Measurements from ENCODE around the gene MAP2. TPM values are rescaled to one million over a fixed set of nuclear protein-coding genes. Genes with fewer than 3 reads are reported as not detected.
A peak's percentile ranks its signal among the peaks of the same experiment; 100 is the strongest.

MAP2 gene, protein sequence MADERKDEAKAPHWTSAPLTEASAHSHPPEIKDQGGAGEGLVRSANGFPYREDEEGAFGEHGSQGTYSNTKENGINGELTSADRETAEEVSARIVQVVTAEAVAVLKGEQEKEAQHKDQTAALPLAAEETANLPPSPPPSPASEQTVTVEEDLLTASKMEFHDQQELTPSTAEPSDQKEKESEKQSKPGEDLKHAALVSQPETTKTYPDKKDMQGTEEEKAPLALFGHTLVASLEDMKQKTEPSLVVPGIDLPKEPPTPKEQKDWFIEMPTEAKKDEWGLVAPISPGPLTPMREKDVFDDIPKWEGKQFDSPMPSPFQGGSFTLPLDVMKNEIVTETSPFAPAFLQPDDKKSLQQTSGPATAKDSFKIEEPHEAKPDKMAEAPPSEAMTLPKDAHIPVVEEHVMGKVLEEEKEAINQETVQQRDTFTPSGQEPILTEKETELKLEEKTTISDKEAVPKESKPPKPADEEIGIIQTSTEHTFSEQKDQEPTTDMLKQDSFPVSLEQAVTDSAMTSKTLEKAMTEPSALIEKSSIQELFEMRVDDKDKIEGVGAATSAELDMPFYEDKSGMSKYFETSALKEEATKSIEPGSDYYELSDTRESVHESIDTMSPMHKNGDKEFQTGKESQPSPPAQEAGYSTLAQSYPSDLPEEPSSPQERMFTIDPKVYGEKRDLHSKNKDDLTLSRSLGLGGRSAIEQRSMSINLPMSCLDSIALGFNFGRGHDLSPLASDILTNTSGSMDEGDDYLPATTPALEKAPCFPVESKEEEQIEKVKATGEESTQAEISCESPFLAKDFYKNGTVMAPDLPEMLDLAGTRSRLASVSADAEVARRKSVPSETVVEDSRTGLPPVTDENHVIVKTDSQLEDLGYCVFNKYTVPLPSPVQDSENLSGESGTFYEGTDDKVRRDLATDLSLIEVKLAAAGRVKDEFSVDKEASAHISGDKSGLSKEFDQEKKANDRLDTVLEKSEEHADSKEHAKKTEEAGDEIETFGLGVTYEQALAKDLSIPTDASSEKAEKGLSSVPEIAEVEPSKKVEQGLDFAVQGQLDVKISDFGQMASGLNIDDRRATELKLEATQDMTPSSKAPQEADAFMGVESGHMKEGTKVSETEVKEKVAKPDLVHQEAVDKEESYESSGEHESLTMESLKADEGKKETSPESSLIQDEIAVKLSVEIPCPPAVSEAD (N-terminal part only)
- total RNA-seq, result 11.4 TPM
- polyA plus RNA-seq (ENCODE audit: insufficient read depth, low read depth, low replicate concordance), result 3.6 TPM
- long read RNA-seq, donor 1, partial matches to known transcripts, result 23 of 23 reads
- long read RNA-seq, donor 1, other reads (novel, unspliced or antisense), result 0 of 23 reads
- long read RNA-seq, donor 2, result 0 reads
- long read RNA-seq, donor 3, result 0 reads
- long read RNA-seq, donor 4, partial matches to known transcripts, result 10 of 10 reads
- long read RNA-seq, donor 4, other reads (novel, unspliced or antisense), result 0 of 10 reads
- long read RNA-seq, donor 5, result 0 reads
- long read RNA-seq, donor 6, partial matches to known transcripts, result 7 of 7 reads
- long read RNA-seq, donor 6, other reads (novel, unspliced or antisense), result 0 of 7 reads
- long read RNA-seq, donor 7, partial matches to known transcripts, result 1 of 7 reads
- long read RNA-seq, donor 7, other reads (novel, unspliced or antisense), result 6 of 7 reads
- long read RNA-seq, donor 8, result 0 reads
- long read RNA-seq, donor 9, result 0 reads
- long read RNA-seq, donor 10, result 0 reads

DNA sequence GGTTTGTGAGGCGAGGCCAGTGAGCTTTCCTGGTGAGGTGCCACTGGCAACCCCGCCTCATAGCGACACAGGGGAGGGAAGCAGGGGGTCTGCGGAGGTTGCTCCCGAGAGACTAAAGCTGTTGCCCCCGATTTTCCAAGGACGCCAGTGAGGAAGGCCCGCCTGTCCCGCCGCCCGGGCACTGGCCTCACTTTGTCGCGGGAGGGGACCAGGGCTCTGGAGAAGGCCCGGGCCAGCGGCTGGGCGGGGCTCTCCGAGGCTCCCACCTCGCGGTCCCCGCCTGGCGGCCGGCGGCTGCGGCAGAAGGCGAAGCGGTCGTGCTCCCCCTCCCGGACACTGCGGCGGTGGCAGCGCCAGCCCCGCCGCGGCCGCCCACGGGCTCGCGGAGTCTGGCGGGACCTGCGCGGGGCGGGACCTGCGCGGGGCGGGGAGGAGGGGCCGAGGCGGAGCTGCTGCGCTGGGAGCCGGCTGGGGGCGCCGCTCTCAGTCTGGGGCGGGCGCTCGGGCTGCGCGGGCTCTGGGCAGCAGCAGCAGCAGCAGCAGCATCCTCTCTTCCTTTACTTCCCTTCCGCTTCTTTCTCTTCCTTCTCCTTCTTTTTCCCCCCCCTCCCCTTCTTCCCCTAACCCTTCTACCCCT, at the start of gene MAP2:
Gene MAP2 (plus strand): TSS at position 486 of the 637 bp plus-strand sequence. CDS start 229,124 bp downstream, outside the sequence.
- no peaks in the 10 kb centered on the region for H3K27me3 ChIP-seq (ENCODE audit: control insufficient read depth, insufficient read depth, low read length)
- H3K4me3 ChIP-seq (ENCODE audit: low read length in 3 of 3), result peak within 1 kb of the TSS; percentile 51 to 85 (median 77)
- H3K36me3 ChIP-seq (ENCODE audit: control insufficient read depth in 2 of 3, insufficient read depth in 3 of 3, low read length in 3 of 3), result no peaks in the 10 kb centered on the region
- H3K9me3 ChIP-seq (ENCODE audit: control insufficient read depth in 2 of 3, insufficient read depth in 1 of 3, low read length in 3 of 3), result no peaks in the 10 kb centered on the region
- peaks cover 0 to 7% (median 0%) of the 10 kb centered on the region in 3 donors for H3K4me1 ChIP-seq (ENCODE audit: control insufficient read depth in 2 of 3, insufficient read depth in 2 of 3, low read depth in 1 of 3, low read length in 3 of 3)
- peak; percentile 94 for TF ChIP-seq CTCF (IDR thresholded peaks at IDR 0.05; ENCODE audit: borderline replicate concordance, extremely low read depth, insufficient read depth)
- intact Hi-C loops (cut with DNase I), result no loop called here
- H3K27ac ChIP-seq (ENCODE audit: low read depth in 2 of 2, low read length in 2 of 2), result no peak within 1 kb of the TSS
- peak within 1 kb of the TSS; percentile 29 to 75 (median 66) for H3K9ac ChIP-seq (ENCODE audit: low read length in 3 of 3)
- DNase-seq, result peak; percentile 92 to 95 (median 93)
- FAIRE-seq, result no peak

DNA sequence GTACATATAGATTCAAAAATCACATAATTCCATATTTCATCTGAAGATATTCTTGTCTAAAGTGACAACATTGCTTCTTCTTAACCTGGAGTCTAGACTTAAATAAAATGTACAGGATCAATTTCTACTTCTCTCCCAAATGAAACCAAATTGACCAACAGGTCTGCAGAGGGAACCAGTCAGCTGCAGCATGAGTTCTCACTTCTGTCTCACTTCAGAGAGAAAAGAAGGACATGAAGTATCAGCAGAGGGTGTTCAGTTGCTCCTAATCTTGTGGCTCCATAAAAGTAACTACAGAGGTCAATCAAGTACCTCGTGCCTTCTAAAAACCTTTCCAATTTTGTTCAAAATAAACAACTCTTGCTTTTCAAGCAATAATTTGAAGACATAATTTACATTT, 47.2 kb upstream of the MAP2 start:
- no peaks in the 10 kb centered on the region for H3K4me1 ChIP-seq (ENCODE audit: control insufficient read depth in 2 of 3, insufficient read depth in 2 of 3, low read depth in 1 of 3, low read length in 3 of 3)
- H3K27me3 ChIP-seq (ENCODE audit: control insufficient read depth, insufficient read depth, low read length), result no peaks in the 10 kb centered on the region
- H3K36me3 ChIP-seq (ENCODE audit: control insufficient read depth in 2 of 3, insufficient read depth in 3 of 3, low read length in 3 of 3), result no peaks in the 10 kb centered on the region
- H3K27ac ChIP-seq (ENCODE audit: low read depth in 2 of 2, low read length in 2 of 2), result no peak overlapping the region
- FAIRE-seq, result no peak
- DNase-seq, result no peak
- H3K9me3 ChIP-seq (ENCODE audit: control insufficient read depth in 2 of 3, insufficient read depth in 1 of 3, low read length in 3 of 3), result peaks cover 0 to 2% (median 0%) of the 10 kb centered on the region in 3 donors
- no peak overlapping the region for H3K4me3 ChIP-seq (ENCODE audit: low read length in 3 of 3)
- TF ChIP-seq CTCF (IDR thresholded peaks at IDR 0.05; ENCODE audit: borderline replicate concordance, extremely low read depth, insufficient read depth), result no peak
- H3K9ac ChIP-seq (ENCODE audit: low read length in 3 of 3), result no peak overlapping the region
- intact Hi-C loops (cut with DNase I), result no loop called here

GRCh38 chr2:209380293-209380692, 43.6 kb upstream of the MAP2 start:
- H3K4me3 ChIP-seq (ENCODE audit: low read length in 3 of 3), result no peak overlapping the region
- intact Hi-C loops (cut with DNase I), result no loop called here
- no peaks in the 10 kb centered on the region for H3K4me1 ChIP-seq (ENCODE audit: control insufficient read depth in 2 of 3, insufficient read depth in 2 of 3, low read depth in 1 of 3, low read length in 3 of 3)
- no peaks in the 10 kb centered on the region for H3K36me3 ChIP-seq (ENCODE audit: control insufficient read depth in 2 of 3, insufficient read depth in 3 of 3, low read length in 3 of 3)
- peaks cover 0 to 2% (median 0%) of the 10 kb centered on the region in 3 donors for H3K9me3 ChIP-seq (ENCODE audit: control insufficient read depth in 2 of 3, insufficient read depth in 1 of 3, low read length in 3 of 3)
- TF ChIP-seq CTCF (IDR thresholded peaks at IDR 0.05; ENCODE audit: borderline replicate concordance, extremely low read depth, insufficient read depth), result no peak
- peak in 3 of 5 donors; percentile 33 to 83 (median 81) for DNase-seq
- no peaks in the 10 kb centered on the region for H3K27me3 ChIP-seq (ENCODE audit: control insufficient read depth, insufficient read depth, low read length)
- no peak for FAIRE-seq
- H3K27ac ChIP-seq (ENCODE audit: low read depth in 2 of 2, low read length in 2 of 2), result no peak overlapping the region
- H3K9ac ChIP-seq (ENCODE audit: low read length in 3 of 3), result no peak overlapping the region
